Measurements from ENCODE around the gene PPFIA1. TPM values are rescaled to one million over a fixed set of nuclear protein-coding genes. Genes with fewer than 3 reads are reported as not detected.

PPFIA1 gene
- total RNA-seq, 1 donor from 2014 or later = 52.3 TPM

DNA sequence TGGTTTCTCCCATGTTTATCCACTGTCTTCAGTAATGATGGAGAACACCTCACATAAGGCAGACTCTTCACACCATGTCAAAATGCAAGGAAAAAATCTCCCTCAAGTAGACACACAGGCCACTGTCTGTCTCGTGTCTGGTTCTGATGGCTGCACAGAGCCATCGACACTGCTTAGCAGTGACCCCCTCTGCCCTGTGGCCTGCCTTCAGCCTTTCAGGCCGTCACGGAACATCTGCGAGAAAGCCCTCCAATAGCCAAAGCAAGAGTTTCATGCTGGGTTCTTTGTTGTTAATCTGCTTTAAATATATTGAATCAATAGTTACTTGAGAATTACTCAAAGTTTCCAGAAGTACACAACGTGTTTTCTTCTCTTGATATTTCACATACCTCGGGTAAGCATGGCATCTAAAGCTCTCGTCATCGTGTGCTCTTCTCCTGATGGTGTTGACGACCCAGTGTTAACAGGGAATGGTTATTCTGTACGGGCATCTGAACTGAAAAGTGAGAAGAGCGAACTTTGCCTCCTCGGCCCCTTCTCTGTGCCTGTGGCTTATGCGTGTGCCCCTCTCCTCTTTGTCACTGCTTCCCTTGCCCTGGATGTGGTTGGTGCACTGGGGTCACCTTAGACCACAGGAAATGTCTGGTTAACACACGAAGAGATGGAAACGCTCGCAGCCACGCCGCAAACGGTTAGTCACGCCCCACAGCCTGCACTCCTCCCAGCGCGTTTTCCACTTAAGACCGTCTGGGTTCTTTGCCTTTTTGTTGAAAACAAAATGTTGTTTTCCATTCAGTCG lies 94.5 kb downstream of the PPFIA1 start:
- no peak for TF ChIP-seq CTCF (IDR thresholded peaks at IDR 0.05; ENCODE audit: unreplicated experiment)
- peaks cover 5% of the 10 kb centered on the region for H3K27me3 Mint-ChIP-seq (ENCODE audit: unreplicated experiment)
- H3K27ac Mint-ChIP-seq (ENCODE audit: unreplicated experiment) = no peak overlapping the region
- H3K9me3 Mint-ChIP-seq (ENCODE audit: unreplicated experiment) = no peaks in the 10 kb centered on the region
- no peaks in the 10 kb centered on the region for H3K4me1 Mint-ChIP-seq (ENCODE audit: unreplicated experiment)
- peaks cover 18% of the 10 kb centered on the region for H3K36me3 Mint-ChIP-seq (ENCODE audit: low read depth, unreplicated experiment)
- no peak overlapping the region for H3K4me3 Mint-ChIP-seq (ENCODE audit: unreplicated experiment)
- no peak for DNase-seq (ENCODE audit: low spot score)

GRCh38 chr11:70365544-70365927 lies 95.0 kb downstream of the PPFIA1 start:
- Mint-ChIP-seq H3K27me3 (ENCODE audit: unreplicated experiment) (peaks cover 5% of the 10 kb centered on the region), H3K27ac (ENCODE audit: unreplicated experiment) (no peak overlapping the region), H3K4me1 (ENCODE audit: unreplicated experiment) (no peaks in the 10 kb centered on the region), H3K4me3 (ENCODE audit: unreplicated experiment) (no peak overlapping the region), H3K36me3 (ENCODE audit: low read depth, unreplicated experiment) (peaks cover 18% of the 10 kb centered on the region), H3K9me3 (ENCODE audit: unreplicated experiment) (no peaks in the 10 kb centered on the region)
- no peak for DNase-seq (ENCODE audit: low spot score)
- TF ChIP-seq CTCF (IDR thresholded peaks at IDR 0.05; ENCODE audit: unreplicated experiment) = no peak

DNA sequence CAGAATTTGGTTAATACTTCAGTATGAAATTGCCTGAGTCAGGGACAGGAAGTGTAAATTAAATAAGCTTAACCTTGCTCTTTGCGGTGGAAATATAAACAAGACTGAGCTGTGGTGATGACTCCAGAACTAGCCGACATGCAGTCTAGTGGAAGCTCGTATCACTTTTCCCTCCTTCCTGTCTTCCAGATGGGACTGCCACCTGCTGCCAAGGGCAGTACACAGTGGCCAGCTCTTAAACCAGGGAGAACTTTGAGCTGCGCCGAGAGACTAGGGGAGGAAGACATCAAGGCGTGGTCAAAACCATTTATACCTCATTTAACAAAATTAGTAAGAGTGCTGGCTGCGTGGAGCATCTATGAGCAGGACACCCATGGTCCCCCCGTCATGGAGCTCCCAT lies 96.6 kb downstream of the PPFIA1 start:
- Mint-ChIP-seq H3K9me3 (ENCODE audit: unreplicated experiment) (no peaks in the 10 kb centered on the region), H3K27ac (ENCODE audit: unreplicated experiment) (no peak overlapping the region), H3K4me1 (ENCODE audit: unreplicated experiment) (no peaks in the 10 kb centered on the region), H3K4me3 (ENCODE audit: unreplicated experiment) (no peak overlapping the region), H3K36me3 (ENCODE audit: low read depth, unreplicated experiment) (peaks cover 23% of the 10 kb centered on the region), H3K27me3 (ENCODE audit: unreplicated experiment) (peaks cover 5% of the 10 kb centered on the region)
- TF ChIP-seq CTCF (IDR thresholded peaks at IDR 0.05; ENCODE audit: unreplicated experiment) = no peak
- no peak for DNase-seq (ENCODE audit: low spot score)

DNA sequence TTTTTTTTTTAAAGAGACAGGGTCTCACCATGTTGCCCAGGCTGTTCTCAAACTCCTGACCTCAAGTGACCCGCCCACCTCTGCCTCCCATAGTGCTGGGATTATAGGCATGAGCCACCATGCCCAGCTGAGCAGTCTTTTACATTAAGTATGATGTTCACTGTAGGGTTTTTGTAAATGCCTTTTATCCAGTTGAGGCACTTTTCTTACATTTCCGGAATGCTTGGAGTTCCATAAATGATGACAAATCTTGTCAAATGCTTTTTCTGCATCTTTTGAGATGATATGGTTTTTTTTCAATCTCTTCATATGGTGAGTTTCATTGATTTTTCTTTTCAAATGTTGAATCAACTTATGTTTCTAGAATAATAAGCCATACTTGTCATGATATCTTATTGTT lies 98.5 kb downstream of the PPFIA1 start:
- Mint-ChIP-seq H3K4me3 (ENCODE audit: unreplicated experiment) (no peak overlapping the region), H3K4me1 (ENCODE audit: unreplicated experiment) (no peaks in the 10 kb centered on the region), H3K27me3 (ENCODE audit: unreplicated experiment) (peaks cover 6% of the 10 kb centered on the region), H3K36me3 (ENCODE audit: low read depth, unreplicated experiment) (peaks cover 28% of the 10 kb centered on the region), H3K9me3 (ENCODE audit: unreplicated experiment) (no peaks in the 10 kb centered on the region), H3K27ac (ENCODE audit: unreplicated experiment) (no peak overlapping the region)
- DNase-seq (ENCODE audit: low spot score) = no peak
- no peak for TF ChIP-seq CTCF (IDR thresholded peaks at IDR 0.05; ENCODE audit: unreplicated experiment)

- Mint-ChIP-seq H3K4me3 (ENCODE audit: unreplicated experiment) (no peak overlapping the region), H3K4me1 (ENCODE audit: unreplicated experiment) (no peaks in the 10 kb centered on the region), H3K36me3 (ENCODE audit: low read depth, unreplicated experiment) (peaks cover 15% of the 10 kb centered on the region), H3K9me3 (ENCODE audit: unreplicated experiment) (no peaks in the 10 kb centered on the region), H3K27me3 (ENCODE audit: unreplicated experiment) (peaks cover 2% of the 10 kb centered on the region), H3K27ac (ENCODE audit: unreplicated experiment) (no peak overlapping the region)
- DNase-seq (ENCODE audit: low spot score) = no peak
- TF ChIP-seq CTCF (IDR thresholded peaks at IDR 0.05; ENCODE audit: unreplicated experiment) = no peak
Observed at GRCh38 chr11:70371241-70371640, 100.8 kb downstream of the PPFIA1 start.

All from endothelial cell (in vitro differentiated cells).